ENCODE results near the gene SOX3.

The SOX3 gene

GRCh38 chrX:140504371-140505324, at the start of gene SOX3:
SOX3 (minus strand) TSS chrX:140505069; CDS start chrX:140505060, 9 bp downstream.
- DNase-seq, result no peak

- DNase-seq, result no peak
Measured at GRCh38 chrX:140548985-140549384, 44.1 kb upstream of the SOX3 start.

- DNase-seq, result no peak
Measured at GRCh38 chrX:140526171-140526570, 21.3 kb upstream of the SOX3 start.

- DNase-seq, result no peak
Measured at GRCh38 chrX:140525448-140525847, 20.6 kb upstream of the SOX3 start.

- no peak for DNase-seq
Measured at GRCh38 chrX:140524556-140524955, 19.7 kb upstream of the SOX3 start.

- DNase-seq, result no peak
Measured at GRCh38 chrX:140521393-140521792, 16.5 kb upstream of the SOX3 start.

GRCh38 chrX:140514554-140514953, 9.7 kb upstream of the SOX3 start:
- DNase-seq, result no peak

- DNase-seq, result no peak
Measured at GRCh38 chrX:140510895-140511295, 6.0 kb upstream of the SOX3 start.

GRCh38 chrX:140510306-140510676, 5.4 kb upstream of the SOX3 start:
- DNase-seq, result no peak

- no peak for DNase-seq
Measured at GRCh38 chrX:140509468-140510305, 4.8 kb upstream of the SOX3 start.

- no peak for DNase-seq
Measured at GRCh38 chrX:140508958-140509357, 4.1 kb upstream of the SOX3 start.

GRCh38 chrX:140507982-140508305, 3.1 kb upstream of the SOX3 start:
- no peak for DNase-seq

- no peak for DNase-seq
Measured at GRCh38 chrX:140507223-140507981, 2.5 kb upstream of the SOX3 start.

GRCh38 chrX:140505421-140506337, 810 bp upstream of the SOX3 start:
- no peak for DNase-seq

- DNase-seq, result no peak
Measured at GRCh38 chrX:140503714-140504351, 1.0 kb downstream of the SOX3 start.

GRCh38 chrX:140503238-140503601, 1.6 kb downstream of the SOX3 start:
- no peak for DNase-seq

GRCh38 chrX:140502491-140503237, 2.2 kb downstream of the SOX3 start:
- no peak for DNase-seq

- DNase-seq, result no peak
Measured at GRCh38 chrX:140501940-140502468, 2.9 kb downstream of the SOX3 start.

GRCh38 chrX:140501321-140501720, 3.5 kb downstream of the SOX3 start:
- no peak for DNase-seq

GRCh38 chrX:140500441-140500840, 4.4 kb downstream of the SOX3 start:
- no peak for DNase-seq

GRCh38 chrX:140495739-140496138, 9.1 kb downstream of the SOX3 start:
- DNase-seq, result no peak
